Activated CD8-positive, alpha-beta T cell treated with anti-CD3 and anti-CD28 coated beads, Interleukin-2, amount 10 ng/mL, durations not matched to agents 7 days and 5 days (primary cell): ENCODE results near the gene IRF3. TPM values are rescaled to one million over a fixed set of nuclear protein-coding genes. Genes with fewer than 3 reads are reported as not detected.

Source experiments
- ATAC-seq: fragments of 150-1000 bp; cut with Tn5 transposase; one replicate; pipeline ENCODE4 v1.10.0; 2021; ENCODE audit warnings: moderate library complexity
- CTCF ChIA-PET: fragments of 350-600 bp; sonication (Branson Sonifier 250); formaldehyde crosslinking; loops from one replicate; lab custom pipeline; 2021; ENCODE audit warnings: antibody characterized with exemption; lab: Charles Lee
- POLR2A ChIA-PET: fragments of 350-600 bp; sonication (Branson Sonifier 250); formaldehyde crosslinking; loops from one replicate; lab custom pipeline; 2021; ENCODE audit warnings: antibody characterized with exemption; lab: Charles Lee
- DNase-seq: peaks from one replicate; pipeline ENCODE4 v3.0.0-alpha.2; 2020
- H3K27ac Mint-ChIP-seq: one replicate; pipeline ENCODE4 v1.8.0; 2021; ENCODE audit warnings: mild to moderate bottlenecking, mixed read lengths
- H3K27me3 Mint-ChIP-seq: one replicate; pipeline ENCODE4 v1.8.0; 2021; ENCODE audit warnings: low read depth, mixed read lengths
- H3K36me3 Mint-ChIP-seq: one replicate; pipeline ENCODE4 v1.8.0; 2021; ENCODE audit warnings: low read depth, mixed read lengths
- H3K4me1 Mint-ChIP-seq: one replicate; pipeline ENCODE4 v1.8.0; 2021; ENCODE audit warnings: low read depth, mixed read lengths
- H3K4me3 Mint-ChIP-seq: one replicate; pipeline ENCODE4 v1.8.0; 2021; ENCODE audit warnings: mild to moderate bottlenecking, mixed read lengths
- H3K9me3 Mint-ChIP-seq: one replicate; pipeline ENCODE4 v1.8.0; 2022; ENCODE audit warnings: mixed read lengths; ENCODE audit not compliant: insufficient read depth
- total RNA-seq, 2 experiments: library from RNA; stranded (reverse); gene quantifications; one replicate each; pipeline ENCODE4 v1.2.3, GENCODE V29; 2021

The IRF3 gene
- total RNA-seq, 2 experiments from 2014 or later, result 133 to 137 TPM

- POLR2A ChIA-PET, result interaction anchor here (0.6 to 4.4 kb wide), 7 partner anchors 14 to 199 kb away, joined by 3 to 24 read pairs (median 4); partner anchors contain the start of genes AKT1S1, BCL2L12, IRF3 and PRR12
- Mint-ChIP-seq H3K9me3 (no peaks in the 10 kb centered on the region), H3K27me3 (no peaks in the 10 kb centered on the region), H3K4me1 (peaks cover 38% of the 10 kb centered on the region), H3K36me3 (peaks cover 21% of the 10 kb centered on the region), H3K27ac (peak overlapping the region; percentile 87), H3K4me3 (peak overlapping the region; percentile 85)
- CTCF ChIA-PET, result interaction anchor here (0.7 to 4.9 kb wide), 24 partner anchors 10 to 227 kb away, joined by 3 to 45 read pairs (median 4); partner anchors contain the start of genes BCL2L12, IRF3, NOSIP and PIH1D1
- DNase-seq (peak; percentile 87), ATAC-seq (peak; percentile 14)
These were observed 12.4 kb upstream of the IRF3 start for GRCh38 chr19:49677901-49678674.

- Mint-ChIP-seq H3K27ac (peak within 1 kb of the TSS; percentile 100), H3K27me3 (no peaks in the 10 kb centered on the region), H3K36me3 (peaks cover 20% of the 10 kb centered on the region), H3K4me3 (peak within 1 kb of the TSS; percentile 97), H3K9me3 (no peaks in the 10 kb centered on the region), H3K4me1 (peaks cover 37% of the 10 kb centered on the region)
- ChIA-PET CTCF (interaction anchor here (0.5 to 4.9 kb wide), 18 partner anchors 12 to 239 kb away, joined by 3 to 45 read pairs (median 4); partner anchors contain the start of genes BCL2L12, IRF3, NOSIP and PIH1D1), POLR2A (interaction anchor here (0.6 to 4.4 kb wide), 8 partner anchors 13 to 200 kb away, joined by 3 to 24 read pairs (median 8); partner anchors contain the start of genes AKT1S1, BCL2L12, IRF3 and NOSIP)
- peak; percentile 8 for ATAC-seq
- DNase-seq, result no peak
These were observed 11.7 kb upstream of the IRF3 start, which contains the start of gene PRMT1 for GRCh38 chr19:49677231-49677900. Gene PRMT1, plus strand, starts transcription at chr19:49677271. Its CDS starts 10 bp downstream, at chr19:49677281.

GRCh38 chr19:49676784-49677230 lies 11.2 kb upstream of the IRF3 start:
- H3K36me3 Mint-ChIP-seq, result peaks cover 17% of the 10 kb centered on the region
- DNase-seq, result peak; percentile 99
- ChIA-PET CTCF (interaction anchor here (0.5 to 4.9 kb wide), 19 partner anchors 9 to 240 kb away, joined by 3 to 45 read pairs (median 5); partner anchors contain the start of genes BCL2L12, IRF3, NOSIP and PRR12), POLR2A (interaction anchor here (0.7 to 4.4 kb wide), 8 partner anchors 12 to 343 kb away, joined by 3 to 24 read pairs (median 8); partner anchors contain the start of genes BCL2L12, IRF3, NOSIP and PRR12)
- no peaks in the 10 kb centered on the region for H3K27me3 Mint-ChIP-seq
- H3K4me1 Mint-ChIP-seq, result peaks cover 39% of the 10 kb centered on the region
- peak; percentile 79 for ATAC-seq
- H3K4me3 Mint-ChIP-seq, result peak overlapping the region; percentile 97
- peak overlapping the region; percentile 100 for H3K27ac Mint-ChIP-seq
- H3K9me3 Mint-ChIP-seq, result no peaks in the 10 kb centered on the region

- H3K9me3 Mint-ChIP-seq, result no peaks in the 10 kb centered on the region
- H3K4me1 Mint-ChIP-seq, result peaks cover 39% of the 10 kb centered on the region
- ChIA-PET POLR2A (interaction anchor here (0.6 to 4.4 kb wide), 10 partner anchors 12 to 343 kb away, joined by 3 to 24 read pairs (median 6); partner anchors contain the start of genes BCL2L12, IRF3, NOSIP and PRR12), CTCF (interaction anchor here (0.6 to 4.9 kb wide), 20 partner anchors 9 to 1465 kb away, joined by 3 to 45 read pairs (median 5); partner anchors contain the start of genes BCL2L12, IRF3, NOSIP and PRR12)
- no peak for ATAC-seq
- peak overlapping the region; percentile 100 for H3K27ac Mint-ChIP-seq
- peak overlapping the region; percentile 97 for H3K4me3 Mint-ChIP-seq
- H3K27me3 Mint-ChIP-seq, result no peaks in the 10 kb centered on the region
- peak; percentile 81 for DNase-seq
- peaks cover 15% of the 10 kb centered on the region for H3K36me3 Mint-ChIP-seq
These were observed 10.6 kb upstream of the IRF3 start for GRCh38 chr19:49676136-49676783.

GRCh38 chr19:49672131-49672919 lies 6.7 kb upstream of the IRF3 start:
- Mint-ChIP-seq H3K4me1 (peaks cover 17% of the 10 kb centered on the region), H3K27ac (peak overlapping the region; percentile 16), H3K4me3 (no peak overlapping the region), H3K9me3 (no peaks in the 10 kb centered on the region), H3K36me3 (peaks cover 21% of the 10 kb centered on the region), H3K27me3 (no peaks in the 10 kb centered on the region)
- ChIA-PET CTCF (interaction anchor here (0.7 to 3.2 kb wide), 15 partner anchors 9 to 169 kb away, joined by 3 to 17 read pairs (median 4); partner anchors contain the start of genes NOSIP and RRAS), POLR2A (interaction anchor here (0.8 to 1.4 kb wide), 2 partner anchors 95 to 168 kb away, joined by 3 read pairs; partner anchors contain the start of gene AP2A1)
- no peak for ATAC-seq
- DNase-seq, result peak; percentile 81

GRCh38 chr19:49669516-49669915 lies 3.9 kb upstream of the IRF3 start:
- CTCF ChIA-PET, result no interaction called here
- DNase-seq (no peak), ATAC-seq (no peak)
- Mint-ChIP-seq H3K9me3 (no peaks in the 10 kb centered on the region), H3K27me3 (no peaks in the 10 kb centered on the region), H3K4me1 (peaks cover 25% of the 10 kb centered on the region), H3K4me3 (no peak overlapping the region), H3K36me3 (peaks cover 28% of the 10 kb centered on the region), H3K27ac (no peak overlapping the region)
- POLR2A ChIA-PET, result interaction anchor here (0.5 kb wide), 1 partner anchor 122 kb away, joined by 4 read pairs; no protein-coding TSS in a partner anchor

- POLR2A ChIA-PET, result interaction anchor here (4.3 kb wide), 1 partner anchor 26 kb away, joined by 38 read pairs; the partner anchor contains the start of genes RRAS and SCAF1
- Mint-ChIP-seq H3K27me3 (no peaks in the 10 kb centered on the region), H3K36me3 (peaks cover 40% of the 10 kb centered on the region), H3K27ac (peak overlapping the region; percentile 92), H3K9me3 (no peaks in the 10 kb centered on the region), H3K4me1 (peaks cover 42% of the 10 kb centered on the region), H3K4me3 (peak overlapping the region; percentile 94)
- CTCF ChIA-PET, result interaction anchor here (1.2 to 1.4 kb wide), 2 partner anchors 9 to 13 kb away, joined by 4 to 5 read pairs; no protein-coding TSS in a partner anchor
- ATAC-seq (no peak), DNase-seq (no peak)
These were observed 1.8 kb upstream of the IRF3 start for GRCh38 chr19:49667473-49667872.

GRCh38 chr19:49666120-49666444 lies 425 bp upstream of the IRF3 start:
- POLR2A ChIA-PET, result interaction anchor here (0.8 to 4.3 kb wide), 6 partner anchors 10 to 86 kb away, joined by 3 to 38 read pairs (median 5); partner anchors contain the start of genes NOSIP, PRMT1, PRRG2 and RRAS
- Mint-ChIP-seq H3K9me3 (no peaks in the 10 kb centered on the region), H3K27ac (peak overlapping the region; percentile 92), H3K4me3 (peak overlapping the region; percentile 94), H3K36me3 (peaks cover 49% of the 10 kb centered on the region), H3K27me3 (no peaks in the 10 kb centered on the region), H3K4me1 (peaks cover 35% of the 10 kb centered on the region)
- DNase-seq (no peak), ATAC-seq (no peak)
- CTCF ChIA-PET, result interaction anchor here (1.7 to 3.2 kb wide), 2 partner anchors 11 to 15 kb away, joined by 5 to 33 read pairs; partner anchors contain the start of gene PRMT1

- ChIA-PET CTCF (interaction anchor here (1.0 to 3.2 kb wide), 5 partner anchors 9 to 22 kb away, joined by 3 to 33 read pairs (median 5); partner anchors contain the start of genes PRMT1 and SCAF1), POLR2A (interaction anchor here (0.8 to 4.3 kb wide), 6 partner anchors 9 to 84 kb away, joined by 3 to 38 read pairs (median 5); partner anchors contain the start of genes NOSIP, PRMT1, PRRG2 and RRAS)
- ATAC-seq (peak; percentile 0), DNase-seq (no peak)
- Mint-ChIP-seq H3K36me3 (peaks cover 55% of the 10 kb centered on the region), H3K9me3 (no peaks in the 10 kb centered on the region), H3K27ac (peak overlapping the region; percentile 92), H3K4me3 (peak overlapping the region; percentile 94), H3K27me3 (no peaks in the 10 kb centered on the region), H3K4me1 (peaks cover 35% of the 10 kb centered on the region)
These were observed 664 bp downstream of the IRF3 start for GRCh38 chr19:49665036-49665350.
